Astrocyte (in vitro differentiated cells and primary cell): Measurements from ENCODE around the gene RGS19. TPM values are rescaled to one million over a fixed set of nuclear protein-coding genes. Genes with fewer than 3 reads are reported as not detected.
A peak's percentile ranks its signal among the peaks of the same experiment; 100 is the strongest.

ENCODE experiments used
- DNase-seq: peaks from one replicate; pipeline ENCODE4 v3.0.0-alpha.2; 2010; ENCODE audit warnings: low read depth
- FAIRE-seq: peaks from 2 replicates; lab custom pipeline; 2011; peaks lifted over from hg19 to GRCh38; lab: Jason Lieb, UNC
- H2AFZ ChIP-seq: 2 replicates; pipeline ENCODE4 v1.6.0; 2012; ENCODE audit warnings: low read depth, low read length, inconsistent platforms
- H3K27ac ChIP-seq: 2 replicates; pipeline ENCODE4 v1.5.1; 2011; ENCODE audit warnings: low read depth, low read length, inconsistent platforms
- H3K27me3 ChIP-seq: 2 replicates; pipeline ENCODE4 v1.6.0; 2011; ENCODE audit warnings: low read length, inconsistent platforms; ENCODE audit not compliant: insufficient read depth
- H3K36me3 ChIP-seq: 2 replicates; pipeline ENCODE4 v1.5.1; 2011; ENCODE audit warnings: low read length, inconsistent platforms; ENCODE audit not compliant: insufficient read depth
- H3K4me1 ChIP-seq: 2 replicates; pipeline ENCODE4 v1.5.1; 2011; ENCODE audit warnings: low read length, inconsistent platforms; ENCODE audit not compliant: insufficient read depth
- H3K4me2 ChIP-seq: 2 replicates; pipeline ENCODE4 v1.6.0; 2012; ENCODE audit warnings: low read length, inconsistent platforms
- H3K4me3 ChIP-seq: 2 replicates; pipeline ENCODE4 v1.5.1; 2011; ENCODE audit warnings: low read depth, mild to moderate bottlenecking, low read length, inconsistent platforms; ENCODE audit not compliant: insufficient read depth
- H3K79me2 ChIP-seq: 2 replicates; pipeline ENCODE4 v1.6.0; 2012; ENCODE audit warnings: mild to moderate bottlenecking, low read length, inconsistent platforms; ENCODE audit not compliant: insufficient read depth
- H3K9ac ChIP-seq: 2 replicates; pipeline ENCODE4 v1.6.0; 2012; ENCODE audit warnings: mild to moderate bottlenecking, low read length, inconsistent platforms
- H3K9me3 ChIP-seq: 2 replicates; pipeline ENCODE4 v1.5.1; 2012; ENCODE audit warnings: low read depth, mild to moderate bottlenecking, low read length, inconsistent platforms; ENCODE audit not compliant: insufficient read depth
- H4K20me1 ChIP-seq: 2 replicates; pipeline ENCODE4 v1.6.0; 2012; ENCODE audit warnings: low read length, inconsistent platforms; ENCODE audit not compliant: insufficient read depth
- H3K27ac Mint-ChIP-seq: one replicate; pipeline ENCODE4 v1.8.0; 2021; ENCODE audit warnings: mild to moderate bottlenecking, mixed read lengths; ENCODE audit not compliant: unreplicated experiment
- H3K27me3 Mint-ChIP-seq: one replicate; pipeline ENCODE4 v1.8.0; 2021; ENCODE audit warnings: low read depth, mixed read lengths; ENCODE audit not compliant: unreplicated experiment
- H3K36me3 Mint-ChIP-seq: one replicate; pipeline ENCODE4 v1.8.0; 2021; ENCODE audit warnings: low read depth, mixed read lengths; ENCODE audit not compliant: unreplicated experiment
- H3K4me1 Mint-ChIP-seq: one replicate; pipeline ENCODE4 v1.8.0; 2021; ENCODE audit warnings: low read depth, mixed read lengths; ENCODE audit not compliant: unreplicated experiment
- H3K4me3 Mint-ChIP-seq: one replicate; pipeline ENCODE4 v1.8.0; 2021; ENCODE audit warnings: mild to moderate bottlenecking, moderate library complexity, mixed read lengths; ENCODE audit not compliant: unreplicated experiment
- H3K9me3 Mint-ChIP-seq: one replicate; pipeline ENCODE4 v1.8.0; 2021; ENCODE audit warnings: mild to moderate bottlenecking, mixed read lengths; ENCODE audit not compliant: unreplicated experiment
- CTCF ChIP-seq: IDR thresholded peaks from 2 replicates; pipeline ENCODE4 v1.5.1; 2011; ENCODE audit warnings: low read depth, mild to moderate bottlenecking, inconsistent platforms, low read length, moderate library complexity; ENCODE audit not compliant: insufficient read depth
- EZH2 ChIP-seq: IDR thresholded peaks from 2 replicates; pipeline ENCODE4 v1.6.1; 2012; ENCODE audit warnings: mild to moderate bottlenecking, low read length, inconsistent platforms; ENCODE audit not compliant: insufficient read depth
- microRNA-seq: library from miRNA; unstranded; fragments of <30 nt; microRNA quantifications from one replicate; pipeline ENCODE4 v1.2.0, GENCODE V29; 2020
- total RNA-seq: library from RNA; stranded (reverse); gene quantifications from 2 replicates; pipeline ENCODE4 v1.2.1, GENCODE V29; 2021

Gene RGS19
- total RNA-seq, 1 donor from 2014 or later, result 18.3 TPM

- Histone ChIP-seq H4K20me1 (peaks cover 43% of the 10 kb centered on the region), H3K9me3 (no peaks in the 10 kb centered on the region), H3K27me3 (no peaks in the 10 kb centered on the region), H2AFZ (no peak overlapping the region), H3K4me2 (no peak overlapping the region), H3K36me3 (peaks cover 19% of the 10 kb centered on the region), H3K4me3 (no peak overlapping the region), H3K9ac (no peak overlapping the region), H3K4me1 (no peaks in the 10 kb centered on the region), H3K27ac (no peak overlapping the region), H3K79me2 (no peaks in the 10 kb centered on the region)
- Mint-ChIP-seq H3K4me1 (peaks cover 3% of the 10 kb centered on the region), H3K27me3 (no peaks in the 10 kb centered on the region), H3K36me3 (peaks cover 29% of the 10 kb centered on the region), H3K9me3 (no peaks in the 10 kb centered on the region), H3K4me3 (no peak overlapping the region), H3K27ac (peak overlapping the region; percentile 18)
- no peak for FAIRE-seq
- DNase-seq, result no peak
- TF ChIP-seq EZH2 (no peak), CTCF (no peak)
Measured at GRCh38 chr20:64023361-64024140, 55.8 kb downstream of the RGS19 start.

Small RNA genes lying within 50 kb of the gene (microRNA-seq; reads per million reads assigned to microRNA genes)
- 2.2 reads per million for gene MIR6813

Other genes with a start within 250 kb of the RGS19 start
- 12.9 and 13.9 TPM in 2 replicates for gene ZBTB46, start 248.3 kb downstream of the RGS19 start, total RNA-seq
- gene ABHD16B, start 218.0 kb downstream of the RGS19 start, total RNA-seq, result not detected in 2 replicates
- 145 TPM in 2 replicates for gene TPD52L2, start 214.2 kb downstream of the RGS19 start, total RNA-seq
- gene DNAJC5, start 184.4 kb downstream of the RGS19 start, total RNA-seq, result 64.6 and 65.6 TPM in 2 replicates
- gene UCKL1, start 123.1 kb downstream of the RGS19 start, total RNA-seq, result 33.0 and 33.4 TPM in 2 replicates
- 27.5 and 27.7 TPM in 2 replicates for gene ZNF512B, start 109.6 kb downstream of the RGS19 start, total RNA-seq
- gene SAMD10, start 99.9 kb downstream of the RGS19 start, total RNA-seq, result 2.7 and 4.3 TPM in 2 replicates
- 52.3 and 52.6 TPM in 2 replicates for gene PRPF6, start 98.4 kb downstream of the RGS19 start, total RNA-seq
- 0.75 and 0.99 TPM in 2 replicates for gene C20orf204, start 43.3 kb downstream of the RGS19 start, total RNA-seq
- 0.52 and 0.60 TPM in 2 replicates for gene SOX18, start 29.9 kb downstream of the RGS19 start, total RNA-seq
- 52.4 and 53.1 TPM in 2 replicates for gene TCEA2, start 16.3 kb downstream of the RGS19 start, total RNA-seq
- 2.8 and 3.6 TPM in 2 replicates for gene OPRL1, start 564 bp upstream of the RGS19 start, total RNA-seq
- gene LKAAEAR1, start 4.9 kb upstream of the RGS19 start, total RNA-seq, result 0.34 TPM in 1 of 2 replicates, not detected in the other
- gene NPBWR2, start 28.0 kb upstream of the RGS19 start, total RNA-seq, result not detected in 2 replicates
- gene MYT1, start 84.9 kb upstream of the RGS19 start, total RNA-seq, result 0.17 TPM in 1 of 2 replicates, not detected in the other
- gene PCMTD2, start 176.2 kb upstream of the RGS19 start, total RNA-seq, result 37.8 and 40.0 TPM in 2 replicates